ENCODE data around the gene ORM2. TPM values are rescaled to one million over a fixed set of nuclear protein-coding genes. Genes with fewer than 3 reads are reported as not detected.
A peak's percentile ranks its signal among the peaks of the same experiment; 100 is the strongest.

The ORM2 gene
- total and polyA plus RNA-seq, 8 donors = 1.2 to 17.1 (median 3.4) TPM; not detected in 4

- Histone ChIP-seq H3K4me1 (peaks cover 0 to 14% (median 2%) of the 10 kb centered on the region in 4 donors), H3K27ac (no peak overlapping the region), H3K4me3 (no peak overlapping the region), H3K9me3 (no peaks in the 10 kb centered on the region), H3K36me3 (peaks cover 77 to 100% (median 100%) of the 10 kb centered on the region in 4 donors), H3K27me3 (no peaks in the 10 kb centered on the region)
- TF ChIP-seq EP300 (IDR thresholded peaks at IDR 0.05) = no peak
- peak in 1 of 3 donors; percentile 58 for TF ChIP-seq POLR2AphosphoS5 (IDR thresholded peaks at IDR 0.05)
- WGBS, 5 donors = 84 to 93% (median 89%) methylated on average over 9 of the region's 9 CpGs
- intact Hi-C loops (cut with DNase I; ENCODE audit: low total_unique reads) = no loop called here
- DNase-seq = no peak
Measured at GRCh38 chr9:114343471-114344187, 14.0 kb downstream of the ORM2 start.

GRCh38 chr9:114344188-114344566, 14.5 kb downstream of the ORM2 start:
- Histone ChIP-seq H3K27me3 (no peaks in the 10 kb centered on the region), H3K4me1 (peaks cover 0 to 17% (median 6%) of the 10 kb centered on the region in 4 donors), H3K4me3 (no peak overlapping the region), H3K36me3 (peaks cover 77 to 100% (median 100%) of the 10 kb centered on the region in 4 donors), H3K27ac (no peak overlapping the region), H3K9me3 (no peaks in the 10 kb centered on the region)
- WGBS, 5 donors = 85 to 95% (median 89%) methylated on average over 11 of the region's 11 CpGs
- intact Hi-C loops (cut with DNase I; ENCODE audit: low total_unique reads) = no loop called here
- no peak for DNase-seq
- no peak for TF ChIP-seq CTCF (IDR thresholded peaks at IDR 0.05)
- TF ChIP-seq EP300 (IDR thresholded peaks at IDR 0.05) = no peak
- no peak for TF ChIP-seq POLR2AphosphoS5 (IDR thresholded peaks at IDR 0.05)
- TF ChIP-seq POLR2A (IDR thresholded peaks at IDR 0.05) = no peak

- TF ChIP-seq CTCF (IDR thresholded peaks at IDR 0.05) (no peak), EP300 (IDR thresholded peaks at IDR 0.05) (no peak), POLR2AphosphoS5 (IDR thresholded peaks at IDR 0.05) (no peak), POLR2A (IDR thresholded peaks at IDR 0.05) (no peak)
- no peak for DNase-seq
- Histone ChIP-seq H3K4me3 (no peak overlapping the region), H3K27ac (no peak overlapping the region), H3K36me3 (peaks cover 76 to 100% (median 100%) of the 10 kb centered on the region in 4 donors), H3K9me3 (no peaks in the 10 kb centered on the region), H3K4me1 (peaks cover 0 to 17% (median 9%) of the 10 kb centered on the region in 4 donors), H3K27me3 (no peaks in the 10 kb centered on the region)
- WGBS, 5 donors = 34 to 64% (median 56%) methylated on average over 3 of the region's 3 CpGs
- intact Hi-C loops (cut with DNase I; ENCODE audit: low total_unique reads) = no loop called here
Measured at GRCh38 chr9:114344692-114345091, 15.0 kb downstream of the ORM2 start.

GRCh38 chr9:114345493-114346065, 15.9 kb downstream of the ORM2 start:
- WGBS, 5 donors = 87 to 96% (median 93%) methylated on average over 6 to 7 of the region's 7 CpGs
- intact Hi-C loops (cut with DNase I; ENCODE audit: low total_unique reads) = no loop called here
- Histone ChIP-seq H3K36me3 (peaks cover 76 to 100% (median 100%) of the 10 kb centered on the region in 4 donors), H3K4me1 (peaks cover 0 to 21% (median 9%) of the 10 kb centered on the region in 4 donors), H3K9me3 (no peaks in the 10 kb centered on the region), H3K27me3 (no peaks in the 10 kb centered on the region), H3K27ac (no peak overlapping the region), H3K4me3 (no peak overlapping the region)
- DNase-seq = no peak
- TF ChIP-seq POLR2A (IDR thresholded peaks at IDR 0.05) (no peak), POLR2AphosphoS5 (IDR thresholded peaks at IDR 0.05) (no peak), EP300 (IDR thresholded peaks at IDR 0.05) (no peak), CTCF (IDR thresholded peaks at IDR 0.05) (no peak)

Data from stomach (tissue), 9 donors.